Adipocyte (in vitro differentiated cells): Measurements from ENCODE around the gene ANKMY1.

Experiments used
- DNase-seq: peaks from one replicate; pipeline ENCODE4 v3.0.0-alpha.2; 2015; ENCODE audit warnings: low read depth
- H3K27me3 ChIP-seq: replicated peaks from 2 replicates; pipeline ENCODE4 v1.7.0; 2013; ENCODE audit warnings: mild to moderate bottlenecking, low read length, moderate library complexity; ENCODE audit not compliant: control insufficient read depth, insufficient read depth
- H3K36me3 ChIP-seq: 2 replicates; pipeline ENCODE4 v1.7.0; 2013; ENCODE audit warnings: low read length, mild to moderate bottlenecking, moderate library complexity; ENCODE audit not compliant: control insufficient read depth, insufficient read depth, severe bottlenecking
- H3K4me1 ChIP-seq: 2 replicates; pipeline ENCODE4 v1.7.0; 2013; ENCODE audit warnings: mild to moderate bottlenecking, low read length, moderate library complexity; ENCODE audit not compliant: control insufficient read depth, insufficient read depth
- H3K4me3 ChIP-seq: 2 replicates; pipeline ENCODE4 v1.7.0; 2013; ENCODE audit warnings: mild to moderate bottlenecking, low read length, moderate library complexity
- H3K9ac ChIP-seq: 2 replicates; pipeline ENCODE4 v1.7.0; 2013; ENCODE audit warnings: mild to moderate bottlenecking, low read length, moderate library complexity
- H3K9me3 ChIP-seq: 2 replicates; pipeline ENCODE4 v1.7.0; 2013; ENCODE audit warnings: mild to moderate bottlenecking, low read length, moderate library complexity; ENCODE audit not compliant: control insufficient read depth

The ANKMY1 gene

GRCh38 chr2:240601061-240601830 lies 43.5 kb upstream of the ANKMY1 start:
- no peak overlapping the region for H3K4me3 ChIP-seq
- no peaks in the 10 kb centered on the region for H3K27me3 ChIP-seq
- H3K36me3 ChIP-seq: peaks cover 8% of the 10 kb centered on the region
- H3K9me3 ChIP-seq: no peaks in the 10 kb centered on the region
- DNase-seq: no peak
- peaks cover 3% of the 10 kb centered on the region for H3K4me1 ChIP-seq
- H3K9ac ChIP-seq: no peak overlapping the region

GRCh38 chr2:240600451-240600961 lies 42.7 kb upstream of the ANKMY1 start:
- peaks cover 8% of the 10 kb centered on the region for H3K36me3 ChIP-seq
- H3K9ac ChIP-seq: no peak overlapping the region
- no peak for DNase-seq
- no peaks in the 10 kb centered on the region for H3K9me3 ChIP-seq
- no peak overlapping the region for H3K4me3 ChIP-seq
- H3K27me3 ChIP-seq: no peaks in the 10 kb centered on the region
- H3K4me1 ChIP-seq: peaks cover 3% of the 10 kb centered on the region

GRCh38 chr2:240599141-240599583 lies 41.4 kb upstream of the ANKMY1 start:
- DNase-seq: no peak
- H3K4me1 ChIP-seq: no peaks in the 10 kb centered on the region
- no peaks in the 10 kb centered on the region for H3K9me3 ChIP-seq
- H3K4me3 ChIP-seq: no peak overlapping the region
- no peak overlapping the region for H3K9ac ChIP-seq
- H3K36me3 ChIP-seq: peaks cover 8% of the 10 kb centered on the region
- H3K27me3 ChIP-seq: no peaks in the 10 kb centered on the region

DNA sequence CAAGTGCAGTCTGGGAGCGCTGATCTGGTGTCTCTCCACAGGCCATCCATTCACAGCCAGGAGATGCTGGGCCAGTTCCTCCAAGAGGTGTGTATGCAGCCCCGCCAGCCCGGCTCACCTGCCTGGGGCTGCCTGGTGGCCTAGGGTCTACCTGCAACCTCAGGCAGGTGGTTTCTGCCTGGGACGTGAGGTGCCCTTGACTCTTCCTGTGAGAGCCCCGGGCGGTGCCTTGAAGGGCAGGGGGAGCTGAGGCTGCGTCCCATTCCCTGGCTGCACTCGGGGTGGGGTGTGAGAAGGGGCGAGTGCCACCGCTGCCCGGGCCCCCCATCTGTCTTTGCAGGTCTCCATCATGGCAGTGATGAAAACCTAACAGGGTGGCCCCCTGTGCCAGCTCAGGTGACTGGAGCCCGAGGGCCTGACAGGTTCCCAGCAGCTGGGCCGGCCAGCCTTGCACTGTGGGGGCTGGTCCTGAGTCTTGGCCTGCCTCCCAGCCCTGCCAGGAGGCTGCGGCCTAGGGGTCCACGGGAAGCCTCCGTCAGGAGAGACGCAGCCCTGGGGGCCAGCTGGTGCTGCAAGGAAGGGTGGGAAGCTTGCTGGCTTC lies 40.6 kb upstream of the ANKMY1 start:
- Histone ChIP-seq H3K4me1 (no peaks in the 10 kb centered on the region), H3K27me3 (no peaks in the 10 kb centered on the region), H3K9me3 (no peaks in the 10 kb centered on the region), H3K9ac (no peak overlapping the region), H3K36me3 (peaks cover 8% of the 10 kb centered on the region), H3K4me3 (no peak overlapping the region)
- no peak for DNase-seq

GRCh38 chr2:240597419-240598181 lies 39.8 kb upstream of the ANKMY1 start:
- Histone ChIP-seq H3K9me3 (no peaks in the 10 kb centered on the region), H3K36me3 (peaks cover 8% of the 10 kb centered on the region), H3K4me3 (no peak overlapping the region), H3K27me3 (no peaks in the 10 kb centered on the region), H3K4me1 (no peaks in the 10 kb centered on the region), H3K9ac (no peak overlapping the region)
- no peak for DNase-seq

DNA sequence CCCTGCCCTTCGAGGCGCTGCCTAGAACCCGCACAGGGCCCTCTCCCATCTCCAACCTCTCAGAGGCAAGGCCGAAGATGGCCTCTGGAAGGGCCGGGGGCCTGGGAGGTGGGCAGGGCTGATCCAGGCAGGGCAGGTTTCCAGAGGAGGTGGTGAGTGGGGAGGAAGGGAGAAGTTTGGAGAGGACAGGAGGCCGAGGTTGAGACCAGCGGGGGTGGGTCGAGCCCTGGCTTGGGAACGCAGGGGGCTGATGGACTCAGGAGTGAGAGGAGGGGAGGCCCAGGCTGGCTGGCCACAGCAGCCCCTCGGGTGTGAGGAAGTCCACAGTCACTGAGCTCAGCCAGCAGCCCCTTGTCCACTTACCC lies 39.2 kb upstream of the ANKMY1 start:
- H3K36me3 ChIP-seq: peaks cover 10% of the 10 kb centered on the region
- no peak overlapping the region for H3K9ac ChIP-seq
- H3K27me3 ChIP-seq: no peaks in the 10 kb centered on the region
- H3K9me3 ChIP-seq: no peaks in the 10 kb centered on the region
- no peak overlapping the region for H3K4me3 ChIP-seq
- DNase-seq: no peak
- H3K4me1 ChIP-seq: no peaks in the 10 kb centered on the region

- no peak for DNase-seq
- Histone ChIP-seq H3K9ac (no peak overlapping the region), H3K4me3 (no peak overlapping the region), H3K4me1 (no peaks in the 10 kb centered on the region), H3K27me3 (no peaks in the 10 kb centered on the region), H3K9me3 (no peaks in the 10 kb centered on the region), H3K36me3 (peaks cover 12% of the 10 kb centered on the region)
These were observed 38.7 kb upstream of the ANKMY1 start for GRCh38 chr2:240596491-240596931.

DNA sequence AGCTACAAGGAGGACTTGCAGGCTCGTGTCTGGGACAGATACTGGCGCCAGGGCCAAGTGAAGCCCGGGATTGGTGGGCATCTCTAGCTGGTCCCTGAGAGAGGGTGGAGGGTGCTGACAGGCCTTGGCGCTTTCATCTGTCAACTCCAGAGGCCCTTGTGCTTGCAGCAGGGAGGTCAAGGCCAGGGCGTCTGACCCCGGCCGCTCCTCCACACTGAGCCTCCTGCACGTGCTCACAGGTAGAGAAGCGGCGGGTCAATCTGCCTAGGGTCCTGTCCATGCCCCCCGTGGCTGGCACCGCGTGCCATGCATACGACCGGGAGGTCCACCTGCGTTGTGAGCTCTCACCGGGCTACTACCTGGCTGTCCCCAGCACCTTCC lies 38.3 kb upstream of the ANKMY1 start:
- DNase-seq: no peak
- peaks cover 14% of the 10 kb centered on the region for H3K36me3 ChIP-seq
- H3K9me3 ChIP-seq: no peaks in the 10 kb centered on the region
- no peak overlapping the region for H3K4me3 ChIP-seq
- H3K9ac ChIP-seq: no peak overlapping the region
- no peaks in the 10 kb centered on the region for H3K27me3 ChIP-seq
- H3K4me1 ChIP-seq: no peaks in the 10 kb centered on the region

DNA sequence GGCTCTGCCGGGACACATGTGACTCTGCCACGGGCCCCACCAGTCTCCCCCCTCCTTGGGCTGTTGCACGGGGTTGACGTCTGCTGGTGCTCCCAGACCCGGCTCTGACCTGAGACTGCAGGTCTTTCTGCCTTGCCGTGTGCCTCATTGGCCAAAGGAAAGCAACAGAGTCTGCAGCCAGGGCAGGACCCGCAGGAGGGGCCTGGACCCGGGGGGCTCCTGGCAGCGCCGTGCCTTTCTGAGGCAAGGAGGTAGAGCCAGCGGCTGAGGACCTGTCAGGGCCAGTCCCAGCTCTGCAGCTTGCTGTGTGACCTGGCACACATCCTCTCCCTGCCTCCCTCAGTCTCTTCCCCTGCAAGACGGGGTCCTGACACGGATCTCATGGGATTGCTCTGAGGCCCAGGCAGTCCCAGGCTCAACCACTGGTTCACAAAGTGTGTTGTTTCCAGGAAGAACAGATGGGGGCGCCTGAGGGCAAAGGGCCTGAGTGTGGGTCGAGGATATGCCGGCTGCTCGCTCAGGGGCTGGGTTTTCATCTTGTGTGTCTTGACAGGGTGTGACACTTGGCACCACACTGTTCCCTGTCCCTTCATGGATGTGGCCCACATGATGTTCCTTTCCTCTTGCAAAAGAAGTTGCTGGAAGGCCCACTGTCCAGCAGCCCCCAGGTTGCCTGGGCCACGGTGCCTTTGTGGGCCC lies 37.7 kb upstream of the ANKMY1 start:
- H3K4me1 ChIP-seq: no peaks in the 10 kb centered on the region
- H3K4me3 ChIP-seq: no peak overlapping the region
- no peaks in the 10 kb centered on the region for H3K9me3 ChIP-seq
- DNase-seq: no peak
- H3K9ac ChIP-seq: no peak overlapping the region
- peaks cover 18% of the 10 kb centered on the region for H3K36me3 ChIP-seq
- H3K27me3 ChIP-seq: no peaks in the 10 kb centered on the region

- no peak overlapping the region for H3K4me3 ChIP-seq
- DNase-seq: no peak
- H3K36me3 ChIP-seq: peaks cover 24% of the 10 kb centered on the region
- H3K9me3 ChIP-seq: no peaks in the 10 kb centered on the region
- no peaks in the 10 kb centered on the region for H3K4me1 ChIP-seq
- no peaks in the 10 kb centered on the region for H3K27me3 ChIP-seq
- no peak overlapping the region for H3K9ac ChIP-seq
These were observed 37.0 kb upstream of the ANKMY1 start for GRCh38 chr2:240594511-240595380.
